ENCODE measurements around the gene IL17RA. TPM values are rescaled to one million over a fixed set of nuclear protein-coding genes. Genes with fewer than 3 reads are reported as not detected.

The IL17RA gene
- total and polyA plus RNA-seq, 2 donors from 2014 or later: 4.2 to 26.8 TPM

DNA sequence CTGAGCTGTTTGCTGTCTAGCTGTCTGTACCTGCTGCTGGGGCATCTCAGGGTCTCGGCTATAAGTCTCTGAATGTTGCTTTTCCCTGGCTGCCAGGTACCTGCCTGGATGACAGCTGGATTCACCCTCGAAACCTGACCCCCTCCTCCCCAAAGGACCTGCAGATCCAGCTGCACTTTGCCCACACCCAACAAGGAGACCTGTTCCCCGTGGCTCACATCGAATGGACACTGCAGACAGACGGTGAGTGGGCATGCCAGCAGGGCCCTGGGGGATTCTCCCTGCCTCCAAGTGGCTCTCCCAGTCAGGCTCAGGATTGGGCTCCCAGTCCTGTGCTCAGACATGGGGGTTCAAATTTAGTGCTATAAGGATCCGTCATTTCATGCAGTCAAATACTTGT lies 12.9 kb downstream of the IL17RA start:
- DNase-seq: no peak
- H3K27ac ChIP-seq (ENCODE audit: low read depth in 2 of 2, low read length in 2 of 2): no peak overlapping the region
- no peaks in the 10 kb centered on the region for H3K4me1 ChIP-seq (ENCODE audit: control insufficient read depth in 2 of 3, insufficient read depth in 2 of 3, low read depth in 1 of 3, low read length in 3 of 3)
- no peak for FAIRE-seq
- no peaks in the 10 kb centered on the region for H3K27me3 ChIP-seq (ENCODE audit: control insufficient read depth, insufficient read depth, low read length)
- H3K36me3 ChIP-seq (ENCODE audit: control insufficient read depth in 2 of 3, insufficient read depth in 3 of 3, low read length in 3 of 3): peaks cover 2 to 42% (median 25%) of the 10 kb centered on the region in 3 donors
- TF ChIP-seq, protein P1, sequence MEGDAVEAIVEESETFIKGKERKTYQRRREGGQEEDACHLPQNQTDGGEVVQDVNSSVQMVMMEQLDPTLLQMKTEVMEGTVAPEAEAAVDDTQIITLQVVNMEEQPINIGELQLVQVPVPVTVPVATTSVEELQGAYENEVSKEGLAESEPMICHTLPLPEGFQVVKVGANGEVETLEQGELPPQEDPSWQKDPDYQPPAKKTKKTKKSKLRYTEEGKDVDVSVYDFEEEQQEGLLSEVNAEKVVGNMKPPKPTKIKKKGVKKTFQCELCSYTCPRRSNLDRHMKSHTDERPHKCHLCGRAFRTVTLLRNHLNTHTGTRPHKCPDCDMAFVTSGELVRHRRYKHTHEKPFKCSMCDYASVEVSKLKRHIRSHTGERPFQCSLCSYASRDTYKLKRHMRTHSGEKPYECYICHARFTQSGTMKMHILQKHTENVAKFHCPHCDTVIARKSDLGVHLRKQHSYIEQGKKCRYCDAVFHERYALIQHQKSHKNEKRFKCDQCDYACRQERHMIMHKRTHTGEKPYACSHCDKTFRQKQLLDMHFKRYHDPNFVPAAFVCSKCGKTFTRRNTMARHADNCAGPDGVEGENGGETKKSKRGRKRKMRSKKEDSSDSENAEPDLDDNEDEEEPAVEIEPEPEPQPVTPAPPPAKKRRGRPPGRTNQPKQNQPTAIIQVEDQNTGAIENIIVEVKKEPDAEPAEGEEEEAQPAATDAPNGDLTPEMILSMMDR (IDR thresholded peaks at IDR 0.05; ENCODE audit: borderline replicate concordance, extremely low read depth, insufficient read depth): no peak
- H3K9ac ChIP-seq (ENCODE audit: low read length in 3 of 3): no peak overlapping the region
- intact Hi-C loops (cut with DNase I): no loop called here
- H3K9me3 ChIP-seq (ENCODE audit: control insufficient read depth in 2 of 3, insufficient read depth in 1 of 3, low read length in 3 of 3): no peaks in the 10 kb centered on the region
- no peak overlapping the region for H3K4me3 ChIP-seq (ENCODE audit: low read length in 3 of 3)

GRCh38 chr22:17098379-17098819 lies 13.6 kb downstream of the IL17RA start:
- no peak overlapping the region for H3K4me3 ChIP-seq (ENCODE audit: low read length in 3 of 3)

DNA sequence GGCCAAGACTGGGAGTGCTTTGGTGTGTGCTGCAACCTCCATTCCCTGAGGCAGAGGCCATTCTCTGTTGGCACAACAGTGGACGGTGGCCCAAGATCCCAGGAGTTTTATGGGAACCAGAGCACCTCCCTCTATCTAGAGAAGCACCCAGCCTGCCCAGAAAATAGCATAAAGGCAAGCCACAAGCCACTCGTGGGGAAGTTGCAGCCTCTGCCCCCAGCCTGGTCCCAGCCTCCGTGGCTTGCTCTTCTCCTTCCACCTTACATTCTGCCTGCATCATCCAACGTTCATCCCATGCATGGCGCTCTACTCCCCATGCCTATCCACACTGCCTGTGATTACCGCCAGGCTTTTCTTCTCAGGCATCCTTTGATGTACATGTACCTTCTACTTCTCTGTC lies 15.8 kb downstream of the IL17RA start:
- H3K36me3 ChIP-seq (ENCODE audit: control insufficient read depth in 2 of 3, insufficient read depth in 3 of 3, low read length in 3 of 3): peaks cover 2 to 48% (median 34%) of the 10 kb centered on the region in 3 donors
- TF ChIP-seq, protein P1 (IDR thresholded peaks at IDR 0.05; ENCODE audit: borderline replicate concordance, extremely low read depth, insufficient read depth): no peak
- no peaks in the 10 kb centered on the region for H3K4me1 ChIP-seq (ENCODE audit: control insufficient read depth in 2 of 3, insufficient read depth in 2 of 3, low read depth in 1 of 3, low read length in 3 of 3)
- intact Hi-C loops (cut with DNase I): no loop called here
- FAIRE-seq: no peak
- H3K27me3 ChIP-seq (ENCODE audit: control insufficient read depth, insufficient read depth, low read length): no peaks in the 10 kb centered on the region
- H3K27ac ChIP-seq (ENCODE audit: low read depth in 2 of 2, low read length in 2 of 2): no peak overlapping the region
- no peak for DNase-seq
- H3K9ac ChIP-seq (ENCODE audit: low read length in 3 of 3): no peak overlapping the region
- no peak overlapping the region for H3K4me3 ChIP-seq (ENCODE audit: low read length in 3 of 3)
- no peaks in the 10 kb centered on the region for H3K9me3 ChIP-seq (ENCODE audit: control insufficient read depth in 2 of 3, insufficient read depth in 1 of 3, low read length in 3 of 3)

More at GRCh38 chr22:17098379-17098819, 13.6 kb downstream of the IL17RA start:
- Histone ChIP-seq H3K9ac (ENCODE audit: low read length in 3 of 3) (no peak overlapping the region), H3K36me3 (ENCODE audit: control insufficient read depth in 2 of 3, insufficient read depth in 3 of 3, low read length in 3 of 3) (peaks cover 2 to 42% (median 29%) of the 10 kb centered on the region in 3 donors), H3K27ac (ENCODE audit: low read depth in 2 of 2, low read length in 2 of 2) (no peak overlapping the region), H3K27me3 (ENCODE audit: control insufficient read depth, insufficient read depth, low read length) (no peaks in the 10 kb centered on the region), H3K4me1 (ENCODE audit: control insufficient read depth in 2 of 3, insufficient read depth in 2 of 3, low read depth in 1 of 3, low read length in 3 of 3) (no peaks in the 10 kb centered on the region), H3K9me3 (ENCODE audit: control insufficient read depth in 2 of 3, insufficient read depth in 1 of 3, low read length in 3 of 3) (no peaks in the 10 kb centered on the region)
- intact Hi-C loops (cut with DNase I): no loop called here
- FAIRE-seq: no peak
- no peak for DNase-seq
- TF ChIP-seq, protein P1 (IDR thresholded peaks at IDR 0.05; ENCODE audit: borderline replicate concordance, extremely low read depth, insufficient read depth): no peak

Data from kidney (tissue), 14 donors.